SKM-1 (cell line): ENCODE data around the gene GNAL.
"Not testable (repeated sequence)": the region's sequence is repeated elsewhere in the genome, so short reads cannot be mapped to it uniquely, and the experiment has no call there.

Experiments used
- DNase-seq: peaks from one replicate; lab custom pipeline; 2025; ENCODE audit not compliant: unreplicated experiment; lab: John Stamatoyannopoulos, UW

The GNAL gene

GRCh38 chr18:11901826-11902438, 212.9 kb downstream of the GNAL start:
- DNase-seq = no peak

GRCh38 chr18:11902522-11903292, 213.6 kb downstream of the GNAL start:
- no peak for DNase-seq

GRCh38 chr18:11905613-11906012, 216.5 kb downstream of the GNAL start:
- no peak for DNase-seq

- no peak for DNase-seq
These were observed 217.1 kb downstream of the GNAL start for GRCh38 chr18:11906176-11906575.

- no peak for DNase-seq
These were observed 218.1 kb downstream of the GNAL start for GRCh38 chr18:11906926-11907874.

GRCh38 chr18:11908182-11909060, 219.4 kb downstream of the GNAL start, which contains the start of gene MPPE1:
TSS of gene MPPE1 (minus strand) at chr18:11908317. CDS start at chr18:11897264, 11,053 bp downstream.
- peak; percentile 83 for DNase-seq

- no peak for DNase-seq
These were observed 220.0 kb downstream of the GNAL start for GRCh38 chr18:11909061-11909455.

- peak; percentile 20 for DNase-seq
These were observed 220.5 kb downstream of the GNAL start for GRCh38 chr18:11909591-11910026.

- peak; percentile 36 for DNase-seq
These were observed 227.8 kb downstream of the GNAL start for GRCh38 chr18:11916880-11917279.

- not testable (repeated sequence) for DNase-seq
These were observed 230.5 kb downstream of the GNAL start for GRCh38 chr18:11919522-11919921.

- no peak for DNase-seq
These were observed 234.4 kb downstream of the GNAL start for GRCh38 chr18:11923450-11923849.

- DNase-seq = no peak
These were observed 236.9 kb downstream of the GNAL start for GRCh38 chr18:11925800-11926481.

GRCh38 chr18:11927497-11927896, 238.4 kb downstream of the GNAL start:
- no peak for DNase-seq

GRCh38 chr18:11932393-11932792, 243.3 kb downstream of the GNAL start:
- DNase-seq = no peak
